ENCODE measurements around the gene SLC38A4.

Gene SLC38A4

GRCh38 chr12:46825591-46826414, at the start of gene SLC38A4:
Gene SLC38A4, minus strand, starts transcription at chr12:46825997. Its CDS starts 32,926 bp downstream, at chr12:46793071.
- TF ChIP-seq TCF12 (IDR thresholded peaks at IDR 0.05; ENCODE audit: low read depth) (no peak), ZBTB7A (IDR thresholded peaks at IDR 0.05; ENCODE audit: low read depth) (no peak), EGR1 (IDR thresholded peaks at IDR 0.05) (no peak), REST (IDR thresholded peaks at IDR 0.05; ENCODE audit: low read depth) (no peak), TEAD4 (IDR thresholded peaks at IDR 0.05) (no peak), NFIC (IDR thresholded peaks at IDR 0.05) (no peak), CREB1 (IDR thresholded peaks at IDR 0.05; ENCODE audit: low read depth) (no peak), RAD21 (IDR thresholded peaks at IDR 0.05; ENCODE audit: low read depth) (no peak), USF1 (IDR thresholded peaks at IDR 0.05) (no peak), MAX (IDR thresholded peaks at IDR 0.05) (no peak), CEBPB (IDR thresholded peaks at IDR 0.05) (no peak), YY1 (IDR thresholded peaks at IDR 0.05; ENCODE audit: low read depth) (no peak), FOXM1 (IDR thresholded peaks at IDR 0.05; ENCODE audit: borderline replicate concordance, low read depth) (no peak), EP300 (IDR thresholded peaks at IDR 0.05; ENCODE audit: borderline replicate concordance) (no peak)

- no peak for TF ChIP-seq CREB1 (IDR thresholded peaks at IDR 0.05; ENCODE audit: low read depth)
- TF ChIP-seq NFIC (IDR thresholded peaks at IDR 0.05) = no peak
- TF ChIP-seq TCF12 (IDR thresholded peaks at IDR 0.05; ENCODE audit: low read depth) = no peak
- no peak for TF ChIP-seq EP300 (IDR thresholded peaks at IDR 0.05; ENCODE audit: borderline replicate concordance)
- no peak for TF ChIP-seq TEAD4 (IDR thresholded peaks at IDR 0.05)
These were observed 49.3 kb upstream of the SLC38A4 start for GRCh38 chr12:46875095-46875494.

GRCh38 chr12:46874642-46875041, 48.8 kb upstream of the SLC38A4 start:
- TF ChIP-seq TAF1 (IDR thresholded peaks at IDR 0.05; ENCODE audit: low read depth) (no peak), RAD21 (IDR thresholded peaks at IDR 0.05; ENCODE audit: low read depth) (no peak), TEAD4 (IDR thresholded peaks at IDR 0.05) (peak; percentile 57), REST (IDR thresholded peaks at IDR 0.05; ENCODE audit: low read depth) (no peak), MAX (IDR thresholded peaks at IDR 0.05) (no peak), CREB1 (IDR thresholded peaks at IDR 0.05; ENCODE audit: low read depth) (no peak), TCF12 (IDR thresholded peaks at IDR 0.05; ENCODE audit: low read depth) (no peak), ZBTB7A (IDR thresholded peaks at IDR 0.05; ENCODE audit: low read depth) (no peak), CEBPB (IDR thresholded peaks at IDR 0.05) (peak; percentile 35; the same call in 1 of the 2 replicates), USF1 (IDR thresholded peaks at IDR 0.05) (no peak), NFIC (IDR thresholded peaks at IDR 0.05) (peak; percentile 80), YY1 (IDR thresholded peaks at IDR 0.05; ENCODE audit: low read depth) (no peak)

- TF ChIP-seq TAF1 (IDR thresholded peaks at IDR 0.05; ENCODE audit: low read depth) (no peak), REST (IDR thresholded peaks at IDR 0.05; ENCODE audit: low read depth) (no peak), CEBPB (IDR thresholded peaks at IDR 0.05) (no peak), MAX (IDR thresholded peaks at IDR 0.05) (no peak), EGR1 (IDR thresholded peaks at IDR 0.05) (no peak), FOXM1 (IDR thresholded peaks at IDR 0.05; ENCODE audit: borderline replicate concordance, low read depth) (no peak)
These were observed 46.3 kb upstream of the SLC38A4 start for GRCh38 chr12:46872135-46872534.

All from Ishikawa (cell line).